NK-92 (cell line): ENCODE data around the gene DOCK4.

ENCODE experiments used
- DNase-seq: peaks from one replicate; lab custom pipeline; 2025; ENCODE audit not compliant: unreplicated experiment; lab: John Stamatoyannopoulos, UW

Gene DOCK4

GRCh38 chr7:112080978-112081377 is 125.2 kb downstream of the DOCK4 start:
- no peak for DNase-seq

- no peak for DNase-seq
These were observed 125.8 kb downstream of the DOCK4 start for GRCh38 chr7:112080441-112080840.

DNA sequence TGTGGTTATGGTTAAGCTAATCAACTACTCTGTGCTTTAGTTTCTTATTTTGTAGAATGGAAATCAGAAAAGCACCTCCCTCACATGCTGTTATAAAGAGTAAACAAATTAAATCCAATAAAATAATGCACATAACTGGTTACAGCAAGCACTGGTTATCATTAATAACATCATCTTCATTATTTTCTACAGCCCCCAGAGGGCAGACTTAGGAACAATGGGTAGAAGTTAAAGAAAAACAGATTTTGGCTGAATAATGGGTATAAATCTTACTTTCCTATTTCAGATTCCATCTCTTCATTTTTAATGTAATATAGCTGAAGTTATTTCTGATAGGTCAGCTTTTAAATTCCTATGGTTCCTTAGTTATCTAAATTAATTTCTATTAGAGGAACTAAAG is 126.5 kb downstream of the DOCK4 start:
- no peak for DNase-seq

GRCh38 chr7:112079122-112079521 is 127.1 kb downstream of the DOCK4 start:
- no peak for DNase-seq

DNA sequence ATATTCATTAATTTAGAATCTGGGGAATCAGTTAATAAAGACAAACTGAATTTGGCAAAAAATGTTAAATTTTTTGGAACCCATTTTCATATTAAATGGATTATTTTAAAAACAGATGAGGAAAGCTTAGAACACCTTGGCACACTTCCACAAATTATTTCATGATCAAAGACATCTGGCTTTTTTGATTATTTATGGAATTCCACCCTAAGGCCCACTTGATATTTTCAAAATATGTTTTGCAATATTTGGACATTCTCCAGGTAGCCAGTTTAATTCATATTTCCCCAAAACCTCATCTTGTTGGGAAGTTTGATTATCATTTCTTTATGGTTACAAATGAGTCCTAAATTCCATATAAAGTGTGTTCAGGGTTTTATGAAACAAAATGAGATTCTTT is 129.9 kb downstream of the DOCK4 start:
- DNase-seq: no peak

- no peak for DNase-seq
These were observed 131.7 kb downstream of the DOCK4 start for GRCh38 chr7:112074464-112074863.

- no peak for DNase-seq
These were observed 132.7 kb downstream of the DOCK4 start for GRCh38 chr7:112073530-112073929.

DNA sequence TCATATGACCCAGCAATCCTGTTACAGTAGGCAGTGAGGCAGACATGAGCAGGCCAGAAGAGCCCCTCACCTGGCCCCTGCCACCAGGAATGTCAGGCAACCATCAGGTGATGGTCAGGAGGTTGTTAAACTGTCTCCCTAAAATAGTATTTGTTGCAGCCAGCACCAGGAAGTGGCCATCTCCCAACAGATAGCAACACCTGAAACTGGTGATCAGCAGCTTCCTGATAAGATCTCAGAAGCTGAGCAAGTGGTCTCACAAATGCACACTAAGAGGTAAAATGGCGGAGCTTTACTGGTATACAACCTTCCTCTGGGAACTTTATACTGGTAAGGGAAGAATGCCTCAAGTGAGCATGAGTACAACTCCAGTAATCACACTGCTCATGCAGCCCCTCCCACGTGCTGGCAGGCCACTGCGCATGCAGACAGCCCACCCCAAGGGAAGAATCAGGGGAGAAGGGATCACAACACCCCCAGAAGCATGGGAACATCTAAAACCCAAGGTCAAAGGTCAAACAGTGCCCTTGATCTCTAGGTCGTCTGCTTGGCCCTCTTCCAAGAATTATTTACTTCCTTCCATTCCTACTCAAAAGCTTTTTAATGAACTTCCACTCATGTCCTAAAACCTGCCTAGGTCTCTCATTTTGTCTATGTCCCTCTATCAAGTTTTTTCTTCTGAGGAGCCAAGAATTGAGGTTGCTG is 133.5 kb downstream of the DOCK4 start:
- DNase-seq: no peak

DNA sequence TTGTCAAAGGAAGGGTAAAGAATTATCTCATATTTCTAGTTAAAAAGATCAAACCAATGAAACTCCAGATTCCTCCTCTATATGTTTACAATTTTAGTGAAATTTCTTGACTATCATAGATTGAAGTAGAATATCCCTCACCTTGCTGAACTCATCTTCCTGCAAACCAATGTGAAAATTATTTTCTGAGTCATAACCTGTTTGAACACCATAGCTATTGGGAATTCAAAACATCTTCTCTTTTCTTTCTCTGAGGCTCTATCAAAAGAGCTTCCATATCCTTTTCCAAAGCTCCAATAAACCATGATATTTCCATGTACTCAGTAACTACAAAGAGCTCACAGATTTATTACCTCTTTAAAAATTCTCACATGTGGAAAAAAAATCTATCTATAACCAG is 134.3 kb downstream of the DOCK4 start:
- DNase-seq: no peak

DNA sequence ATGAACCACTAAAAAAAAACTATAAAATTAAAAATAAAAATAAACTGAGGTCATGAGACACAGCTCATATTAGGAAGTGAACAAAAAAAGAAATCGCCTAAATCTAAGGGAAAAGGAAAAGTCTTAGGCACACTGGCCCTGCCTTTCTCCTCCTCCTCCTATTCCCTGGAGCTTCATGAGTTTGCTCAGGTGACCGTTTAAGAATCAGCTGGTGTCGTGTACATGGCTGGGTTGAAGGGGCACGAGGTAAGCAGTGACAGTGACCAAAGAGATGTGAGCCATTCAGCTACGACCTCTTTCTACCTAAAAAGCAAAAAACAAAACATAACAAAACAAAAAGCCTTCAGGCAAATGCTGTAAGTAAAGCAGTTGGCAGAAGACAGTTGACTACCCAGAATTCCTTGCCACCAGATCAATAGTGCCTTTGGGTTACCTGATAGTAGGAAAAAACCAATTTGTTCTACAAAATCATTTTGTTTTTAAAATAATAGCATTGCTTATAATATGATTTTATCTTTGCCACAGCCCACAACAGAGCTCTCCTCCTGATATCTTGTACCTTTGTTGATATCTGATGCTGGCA is 135.4 kb downstream of the DOCK4 start:
- no peak for DNase-seq

DNA sequence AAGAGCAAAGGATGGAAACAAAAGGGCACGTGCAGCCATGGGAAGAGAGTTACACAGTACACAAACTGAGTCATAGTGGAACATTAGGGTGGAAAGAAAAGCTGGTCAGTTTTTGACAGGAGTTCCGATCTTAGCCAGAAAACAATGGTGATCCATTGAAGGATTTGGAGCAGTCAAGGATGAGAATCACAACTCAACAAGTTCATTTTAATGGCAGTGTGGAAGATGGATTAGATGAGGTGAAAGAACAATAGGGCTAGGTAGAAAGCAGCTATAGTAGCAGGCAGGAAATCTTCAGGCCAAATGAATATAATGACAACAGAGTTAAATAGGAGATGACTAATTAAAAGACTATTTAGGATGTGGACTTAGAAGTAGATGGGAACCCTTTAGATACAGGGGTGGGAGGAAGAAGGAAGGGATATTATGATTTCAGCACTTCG is 136.3 kb downstream of the DOCK4 start:
- no peak for DNase-seq

GRCh38 chr7:112068967-112069366 is 137.2 kb downstream of the DOCK4 start:
- no peak for DNase-seq

- DNase-seq: no peak
These were observed 138.3 kb downstream of the DOCK4 start for GRCh38 chr7:112067632-112068540.

DNA sequence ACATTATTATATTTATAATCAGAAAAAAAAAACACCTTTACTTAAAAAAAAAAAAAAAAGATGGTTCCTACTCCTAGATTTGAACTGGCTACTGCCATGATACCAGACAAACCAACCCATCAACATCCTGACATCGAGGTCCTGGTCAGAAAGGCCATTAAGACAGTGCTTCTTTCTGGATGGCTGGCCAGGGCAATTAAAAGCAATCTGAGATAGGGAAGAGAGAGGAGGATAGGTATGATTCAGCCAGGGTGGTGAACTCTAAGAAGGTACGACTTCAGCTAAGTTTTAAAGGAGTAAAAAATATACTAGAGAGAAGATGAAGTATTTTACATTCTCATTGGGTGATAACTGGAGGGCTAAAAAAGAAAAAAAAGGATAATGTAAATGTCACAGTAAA is 139.0 kb downstream of the DOCK4 start:
- DNase-seq: no peak

- DNase-seq: no peak
These were observed 140.4 kb downstream of the DOCK4 start for GRCh38 chr7:112065758-112066157.

DNA sequence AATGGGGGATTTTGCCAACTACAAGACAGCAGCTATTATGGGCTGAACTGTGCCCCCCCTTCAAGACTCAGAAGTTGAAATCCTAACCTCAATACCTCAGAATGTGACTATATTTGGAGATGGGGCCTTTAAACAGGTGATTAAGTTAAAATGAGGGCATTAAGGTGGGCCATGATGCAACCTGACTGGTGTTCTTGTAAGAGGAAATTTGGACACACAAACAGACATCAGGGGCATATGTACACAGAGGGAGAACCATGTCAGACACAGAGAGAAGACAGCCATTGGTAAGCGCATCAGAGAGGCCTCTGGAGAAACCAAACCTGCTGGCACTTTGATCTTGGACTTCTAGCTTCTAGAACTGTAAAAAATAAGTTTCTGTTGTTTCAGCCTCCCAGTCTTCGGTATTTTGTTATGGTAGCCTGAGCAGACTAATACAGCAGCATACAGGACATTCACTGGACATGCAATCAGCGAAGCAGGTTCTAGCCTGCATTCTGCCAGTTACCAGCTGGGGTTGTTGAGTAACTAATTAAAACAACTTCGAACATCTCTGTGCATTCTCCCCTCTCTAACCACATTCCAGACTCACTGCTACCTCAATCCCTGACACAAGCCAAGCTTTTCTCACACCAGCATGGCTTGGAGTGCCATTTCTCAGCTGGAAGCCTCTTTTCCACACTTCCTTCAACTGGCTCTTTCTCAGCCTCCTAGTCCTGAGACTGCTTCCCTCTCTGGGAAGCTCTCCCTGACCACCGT is 141.4 kb downstream of the DOCK4 start:
- DNase-seq: no peak

DNA sequence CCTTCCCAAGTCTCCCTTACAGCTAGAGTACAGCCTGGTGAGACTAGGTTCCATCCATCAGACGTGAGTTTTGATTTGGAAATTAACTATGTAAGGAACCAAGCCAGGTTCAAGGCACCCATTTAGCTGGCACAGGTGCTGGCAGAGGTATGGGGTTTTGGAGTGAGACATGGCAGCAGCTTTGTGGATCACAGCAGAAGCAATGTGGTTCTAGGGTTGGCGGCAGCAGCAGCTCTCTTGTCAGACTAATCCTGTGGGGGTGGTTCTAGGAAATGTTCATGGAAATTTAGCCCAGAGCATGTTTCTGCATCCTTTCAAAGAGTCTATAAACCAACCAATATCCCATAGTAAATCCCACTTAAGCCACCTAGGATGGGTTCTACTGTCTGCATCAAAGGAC is 142.2 kb downstream of the DOCK4 start:
- DNase-seq: no peak

DNA sequence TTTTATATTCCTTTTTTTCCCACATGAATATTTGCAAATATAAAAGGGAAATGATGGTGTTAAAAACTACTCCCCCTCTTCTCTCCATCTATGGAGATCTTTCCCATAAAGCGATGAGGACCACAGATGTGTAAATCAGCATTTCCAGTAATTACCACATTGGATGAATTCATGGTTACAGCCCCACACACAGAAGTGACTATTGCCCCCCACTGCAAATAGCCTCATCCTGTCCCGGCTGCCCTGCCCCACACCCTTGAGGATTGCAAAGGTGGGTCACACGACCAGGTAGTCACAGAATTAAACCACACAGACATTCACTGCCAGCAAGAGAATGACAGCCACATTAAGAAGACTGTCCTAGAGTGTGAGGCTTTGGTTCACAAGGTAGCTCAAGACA is 145.1 kb downstream of the DOCK4 start:
- no peak for DNase-seq

DNA sequence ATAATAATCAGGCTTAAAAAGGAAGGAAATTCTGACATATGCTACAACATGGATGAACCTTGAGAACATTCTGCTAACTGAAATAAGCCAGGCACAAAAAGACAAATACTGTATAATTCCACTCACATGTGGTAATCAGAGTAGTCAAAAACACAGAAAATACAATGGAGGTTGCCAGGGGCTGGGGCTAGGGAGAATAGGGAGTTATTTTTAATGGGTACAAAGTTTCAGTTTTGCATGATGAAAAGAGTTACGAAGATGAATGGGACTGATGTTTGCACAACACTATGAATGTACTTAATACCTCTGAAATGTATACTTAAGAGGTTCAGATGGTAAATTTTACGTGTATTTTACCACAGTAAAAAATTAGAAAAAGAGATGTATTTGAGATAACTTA is 145.6 kb downstream of the DOCK4 start:
- DNase-seq: no peak

GRCh38 chr7:112059675-112060074 is 146.5 kb downstream of the DOCK4 start:
- DNase-seq: no peak

- DNase-seq: no peak
These were observed 147.5 kb downstream of the DOCK4 start for GRCh38 chr7:112058686-112059085.
